Hypothalamus (tissue), 51 donors: ENCODE results near the gene CPT2.
A peak's percentile ranks its signal among the peaks of the same experiment; 100 is the strongest.
"Not testable (repeated sequence)": the region's sequence is repeated elsewhere in the genome, so short reads cannot be mapped to it uniquely, and the experiment has no call there.

ENCODE experiments used
- DNase-seq, 51 donors: peaks; one replicate each; lab custom pipeline; 2025; lab: John Stamatoyannopoulos, UW

The CPT2 gene

GRCh38 chr1:53180951-53181350, 15.7 kb upstream of the CPT2 start:
- no peak for DNase-seq

DNA sequence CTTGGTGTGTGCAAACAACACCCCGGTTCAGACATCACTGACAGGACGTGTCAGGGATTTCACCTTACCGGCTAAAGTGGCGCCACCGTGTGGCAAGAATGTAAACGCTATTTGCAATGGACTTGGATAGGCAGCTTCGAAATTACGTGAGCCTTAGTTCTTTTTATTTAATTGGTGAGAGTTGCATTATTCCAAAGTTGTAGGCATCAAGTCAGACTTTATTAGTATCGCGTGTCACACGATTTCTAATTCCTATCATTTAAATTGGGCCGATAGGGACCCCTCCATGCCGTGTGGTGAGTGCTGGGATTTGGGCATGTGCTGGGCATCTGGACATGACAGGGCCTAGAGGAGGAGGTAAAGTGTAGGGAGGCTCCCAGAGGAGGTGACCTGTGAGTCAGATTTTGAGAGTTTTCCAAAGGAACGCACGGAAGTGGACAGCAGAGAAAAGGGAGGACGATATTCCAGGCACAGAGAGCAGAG, 14.5 kb upstream of the CPT2 start:
- DNase-seq = peak in 43 of 51 donors; percentile 3 to 80 (median 41)

GRCh38 chr1:53182716-53183094, 13.9 kb upstream of the CPT2 start:
- no peak for DNase-seq

- DNase-seq = no peak
Observed at GRCh38 chr1:53183095-53183990, 13.3 kb upstream of the CPT2 start.

- DNase-seq = not testable (repeated sequence)
Observed at GRCh38 chr1:53185955-53186297, 10.7 kb upstream of the CPT2 start.

DNA sequence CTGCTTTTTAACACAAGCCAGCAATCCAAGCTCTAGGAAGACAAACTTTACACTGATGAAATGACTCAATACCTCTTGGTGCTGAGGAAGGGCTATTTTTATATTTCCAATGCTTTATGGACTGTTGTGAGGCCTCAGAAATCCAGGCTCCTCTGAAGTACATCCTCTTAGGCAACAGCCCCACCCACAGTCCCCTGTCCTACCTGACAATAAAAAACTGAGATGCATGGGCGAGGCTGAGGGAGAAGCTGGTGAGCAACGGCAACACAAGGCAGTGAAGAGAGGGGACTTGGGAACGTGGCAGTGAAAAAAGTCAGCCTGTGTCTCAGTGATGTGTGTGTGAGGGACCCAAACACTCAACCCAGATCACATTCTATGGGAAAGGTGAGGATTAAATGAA, 10.1 kb upstream of the CPT2 start:
- no peak for DNase-seq

DNA sequence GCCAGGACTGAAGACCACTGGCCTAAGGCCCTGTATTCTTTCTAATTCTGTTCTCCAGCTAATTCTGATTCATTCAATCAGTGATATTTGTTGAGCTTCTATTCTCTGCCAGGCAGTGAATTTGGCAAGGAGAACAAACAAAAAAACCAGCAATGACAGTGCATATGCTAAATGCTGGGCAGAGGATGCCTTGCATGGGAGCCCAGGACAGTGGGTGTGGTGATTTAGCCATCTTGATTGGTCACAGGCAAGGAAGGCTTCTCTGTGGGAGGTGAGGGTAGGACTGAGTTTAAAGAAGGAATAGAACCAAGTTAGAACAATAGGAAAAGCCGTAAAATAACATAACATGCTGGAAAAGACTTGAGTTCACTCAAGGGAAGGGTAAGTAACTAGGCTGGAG, 9.2 kb upstream of the CPT2 start:
- DNase-seq = no peak

DNA sequence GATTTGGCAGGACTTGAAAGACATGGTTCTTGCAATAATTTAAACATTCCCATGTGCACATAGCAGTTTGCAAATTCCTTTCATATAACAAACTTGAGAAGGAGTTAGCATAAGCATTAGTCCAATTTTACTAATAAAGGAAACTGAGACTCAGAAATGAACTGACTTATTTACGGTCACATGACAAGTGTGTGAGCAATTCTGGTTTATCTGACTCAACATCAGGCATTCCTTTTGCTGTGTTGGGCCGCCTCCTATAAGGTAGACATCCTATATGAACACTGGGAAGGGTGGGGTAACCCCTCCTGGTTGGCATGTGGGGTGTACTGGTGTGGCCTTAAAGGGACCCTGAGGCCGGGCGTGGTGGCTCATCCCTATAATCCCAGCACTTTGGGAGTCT, 8.5 kb upstream of the CPT2 start:
- DNase-seq = no peak

DNA sequence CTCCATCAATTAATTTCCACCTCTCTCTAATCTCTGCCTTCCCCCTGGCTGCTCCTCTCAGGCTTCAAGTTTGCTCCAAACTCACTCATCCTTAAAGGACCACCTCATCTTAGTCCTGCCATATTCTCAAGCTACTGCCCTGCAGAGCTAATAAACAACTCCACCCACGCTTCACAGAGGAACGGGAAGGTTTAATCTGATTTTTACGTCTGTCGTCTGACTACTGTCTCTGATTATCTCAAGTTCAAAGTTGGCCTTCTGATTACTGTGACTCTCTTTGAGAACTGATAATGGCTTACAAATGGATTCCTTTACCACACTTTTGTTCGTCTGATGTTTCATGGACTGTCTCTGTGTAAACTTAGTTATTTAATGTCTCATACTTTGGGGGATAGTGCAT, 7.6 kb upstream of the CPT2 start:
- DNase-seq = no peak

DNA sequence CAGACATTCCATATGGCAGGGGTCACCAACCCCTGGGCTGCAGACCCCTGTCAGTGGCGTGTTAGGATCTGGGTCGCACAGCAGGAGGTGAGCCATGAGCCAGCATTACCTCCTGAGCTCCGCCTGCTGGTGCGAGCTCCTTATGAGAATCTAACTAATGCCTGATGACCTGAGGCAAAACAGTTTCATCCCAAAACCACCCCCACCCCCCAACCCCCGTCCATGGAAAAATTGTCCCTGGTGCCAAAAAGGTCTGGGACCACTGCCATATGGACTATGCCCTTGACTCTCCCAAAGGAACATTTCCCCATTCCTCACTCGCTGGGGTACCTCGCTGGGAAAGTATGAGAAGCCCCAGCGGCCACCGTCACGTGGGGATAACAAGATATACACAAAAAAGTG, 6.4 kb upstream of the CPT2 start:
- DNase-seq = no peak

DNA sequence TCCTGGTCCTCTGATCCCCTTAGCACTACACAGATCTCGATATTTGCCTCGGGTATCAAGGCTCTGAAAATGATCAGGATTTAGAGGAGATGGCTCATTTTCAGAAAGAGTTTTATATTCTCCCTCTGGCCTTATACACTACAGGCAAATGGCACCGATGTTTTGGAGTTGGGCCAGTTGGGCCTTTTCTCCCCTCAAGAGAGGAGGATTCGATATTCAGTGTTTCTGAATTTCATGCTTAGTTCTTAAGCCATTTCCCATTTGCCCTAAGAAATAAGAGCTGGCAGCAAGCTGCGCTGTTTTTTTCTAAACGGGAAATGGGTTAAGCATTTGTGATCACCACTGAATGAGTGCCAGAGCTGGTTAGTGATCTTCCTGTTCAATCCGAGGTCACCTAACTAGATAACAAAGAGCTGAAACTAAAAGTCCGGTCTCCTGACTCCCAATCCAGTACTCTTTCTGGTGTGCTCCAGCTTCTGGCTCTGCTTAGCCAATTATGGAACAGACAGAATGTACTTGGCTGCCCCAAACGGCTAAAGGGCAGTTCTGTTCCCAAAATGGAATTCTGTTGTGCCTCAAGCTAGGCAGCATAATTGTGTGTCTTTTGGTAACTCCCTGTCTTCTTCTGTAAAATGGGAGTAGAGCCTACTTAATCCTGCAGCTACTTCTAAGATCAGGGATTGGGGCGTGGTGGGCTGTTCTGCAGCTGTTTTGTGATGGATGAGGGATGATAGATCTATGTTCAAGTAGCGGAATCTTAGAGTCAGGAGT, 1.2 kb upstream of the CPT2 start:
- DNase-seq = no peak

GRCh38 chr1:53196017-53196484, 573 bp upstream of the CPT2 start:
- peak in 1 of 51 donors; percentile 4 for DNase-seq

GRCh38 chr1:53197291-53198200, 922 bp downstream of the CPT2 start:
- peak in 1 of 51 donors; percentile 48 for DNase-seq

GRCh38 chr1:53198241-53198651, 1.6 kb downstream of the CPT2 start:
- no peak for DNase-seq

DNA sequence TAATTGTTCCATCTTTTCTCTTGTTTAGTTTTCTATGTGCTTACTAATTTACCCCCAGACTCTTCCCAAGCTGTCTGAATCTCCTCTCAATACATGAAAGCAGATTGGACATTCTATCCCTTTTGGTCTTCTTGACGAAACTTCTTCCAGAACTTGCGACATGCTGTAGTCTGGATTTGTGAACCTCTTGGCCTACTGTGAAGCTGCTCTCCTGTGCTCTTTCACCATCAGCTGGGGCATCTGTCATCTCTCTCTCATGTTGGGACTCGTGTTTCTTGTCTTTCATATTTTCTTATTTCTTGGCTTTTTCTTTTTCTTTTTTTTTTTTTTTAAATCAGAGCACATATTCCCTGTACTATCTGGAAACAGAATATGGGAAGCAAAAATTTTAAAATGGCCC, 6.8 kb downstream of the CPT2 start:
- DNase-seq = no peak

DNA sequence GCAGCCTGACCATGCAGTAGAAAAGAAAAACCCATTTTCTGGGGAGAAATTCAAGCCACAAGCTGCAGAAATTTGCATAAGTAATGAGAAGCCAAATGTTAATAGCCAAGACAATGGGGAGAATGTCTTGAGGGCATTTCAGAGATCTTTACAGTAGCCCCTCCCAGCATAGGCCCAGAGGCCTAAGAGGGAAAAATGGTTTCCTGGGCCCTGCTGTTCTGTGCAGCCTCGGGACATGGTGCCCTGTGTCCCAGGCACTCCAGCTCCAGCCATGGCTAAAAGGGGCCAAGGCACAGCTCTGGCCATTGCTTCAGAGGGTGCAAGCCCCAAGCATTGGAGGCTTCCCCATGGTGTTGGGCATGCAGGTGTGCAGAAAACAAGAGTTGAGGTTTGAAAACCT, 8.9 kb downstream of the CPT2 start:
- DNase-seq = not testable (repeated sequence)

GRCh38 chr1:53206083-53206685, 9.6 kb downstream of the CPT2 start:
- not testable (repeated sequence) for DNase-seq

DNA sequence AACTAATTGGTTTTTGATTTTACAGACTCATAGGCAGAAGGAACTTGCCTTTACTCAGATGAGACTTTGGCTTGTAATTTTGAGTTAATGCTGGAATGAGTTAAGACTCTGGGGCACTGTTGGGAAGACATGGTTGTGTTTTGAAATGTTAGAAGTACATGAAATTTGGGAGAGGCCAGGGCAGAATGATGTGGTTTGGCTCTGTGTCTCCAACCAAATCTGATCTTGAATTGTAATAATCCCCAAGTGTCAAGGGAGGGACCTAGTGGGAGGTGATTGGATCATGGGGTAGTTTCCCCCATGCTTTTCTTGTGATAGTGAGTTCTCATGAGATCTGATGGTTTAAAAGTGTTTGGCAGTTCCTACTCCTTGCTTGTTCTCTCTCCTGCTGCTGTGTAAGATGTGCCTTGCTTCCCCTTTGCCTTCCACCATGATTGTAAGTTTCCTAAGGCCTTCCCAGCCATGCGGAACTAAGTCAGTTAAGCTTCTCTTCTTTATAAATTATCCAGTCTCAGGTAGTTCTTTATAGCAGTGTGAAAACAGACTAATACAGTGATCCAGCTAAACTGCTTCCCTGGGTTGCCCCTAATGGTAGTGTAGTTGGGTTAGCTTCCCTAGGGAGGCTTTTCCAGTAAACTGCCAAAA, 10.2 kb downstream of the CPT2 start:
- DNase-seq = no peak

DNA sequence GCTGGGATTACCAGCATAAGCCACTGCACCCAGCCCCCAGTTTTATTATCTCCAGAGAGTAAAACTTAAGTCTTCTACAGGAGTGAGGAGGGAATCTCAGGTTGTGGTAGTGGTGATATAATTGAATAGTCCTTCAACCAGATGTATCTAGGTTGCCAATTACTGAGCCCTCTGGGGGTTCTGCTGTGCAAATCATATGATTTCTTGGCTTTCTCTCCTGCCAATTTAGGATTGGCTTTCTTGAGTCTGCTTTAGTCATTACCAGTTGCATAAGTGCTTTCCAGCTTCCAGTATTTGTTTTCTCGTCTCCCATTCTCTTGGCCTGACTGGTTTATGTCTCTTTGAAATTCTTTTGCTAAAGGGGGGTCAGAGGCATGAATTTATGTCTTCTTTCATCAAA, 11.1 kb downstream of the CPT2 start:
- no peak for DNase-seq

GRCh38 chr1:53210352-53210751, 13.7 kb downstream of the CPT2 start:
- DNase-seq = no peak
